ENCODE results near the gene FGGY. TPM values are rescaled to one million over a fixed set of nuclear protein-coding genes. Genes with fewer than 3 reads are reported as not detected.

The FGGY gene
- total RNA-seq, 4 donors from 2014 or later: 20.6 to 138 (median 32.8) TPM

- H3K4me3 ChIP-seq: no peak overlapping the region
- no peaks in the 10 kb centered on the region for H3K36me3 ChIP-seq
- intact Hi-C loops (cut with DNase I; ENCODE audit: low total_unique reads): no loop called here
- H3K9me3 ChIP-seq: no peaks in the 10 kb centered on the region
- peak overlapping the region; percentile 29 to 84 for H3K27ac ChIP-seq
- H3K4me1 ChIP-seq: peaks cover 8 to 9% of the 10 kb centered on the region in 2 donors
- TF ChIP-seq CTCF (IDR thresholded peaks at IDR 0.05) (no peak), POLR2A (IDR thresholded peaks at IDR 0.05) (no peak)
- DNase-seq: no peak
- H3K27me3 ChIP-seq: no peaks in the 10 kb centered on the region
These were observed 381.1 kb downstream of the FGGY start for GRCh38 chr1:59678040-59678439.

- H3K27ac ChIP-seq: peak overlapping the region; percentile 29 to 84
- H3K9me3 ChIP-seq: no peaks in the 10 kb centered on the region
- intact Hi-C loops (cut with DNase I; ENCODE audit: low total_unique reads): no loop called here
- H3K4me3 ChIP-seq: no peak overlapping the region
- no peak for DNase-seq
- no peaks in the 10 kb centered on the region for H3K27me3 ChIP-seq
- no peaks in the 10 kb centered on the region for H3K36me3 ChIP-seq
- peaks cover 4 to 8% of the 10 kb centered on the region in 2 donors for H3K4me1 ChIP-seq
- TF ChIP-seq CTCF (IDR thresholded peaks at IDR 0.05) (no peak), POLR2A (IDR thresholded peaks at IDR 0.05) (no peak)
These were observed 381.8 kb downstream of the FGGY start for GRCh38 chr1:59678493-59679228.

- no peak for DNase-seq
- TF ChIP-seq POLR2A (IDR thresholded peaks at IDR 0.05) (no peak), CTCF (IDR thresholded peaks at IDR 0.05) (no peak)
- Histone ChIP-seq H3K27me3 (no peaks in the 10 kb centered on the region), H3K4me1 (peaks cover 3% of the 10 kb centered on the region in 2 donors), H3K4me3 (no peak overlapping the region), H3K27ac (no peak overlapping the region), H3K36me3 (no peaks in the 10 kb centered on the region), H3K9me3 (no peaks in the 10 kb centered on the region)
- intact Hi-C loops (cut with DNase I; ENCODE audit: low total_unique reads): no loop called here
These were observed 383.1 kb downstream of the FGGY start for GRCh38 chr1:59680044-59680443.

- DNase-seq: no peak
- no peaks in the 10 kb centered on the region for H3K36me3 ChIP-seq
- no peaks in the 10 kb centered on the region for H3K9me3 ChIP-seq
- no peak overlapping the region for H3K4me3 ChIP-seq
- H3K4me1 ChIP-seq: peaks cover 0 to 7% of the 10 kb centered on the region in 2 donors
- H3K27me3 ChIP-seq: no peaks in the 10 kb centered on the region
- no peak for TF ChIP-seq POLR2A (IDR thresholded peaks at IDR 0.05)
- TF ChIP-seq CTCF (IDR thresholded peaks at IDR 0.05): no peak
- intact Hi-C loops (cut with DNase I; ENCODE audit: low total_unique reads): no loop called here
- H3K27ac ChIP-seq: no peak overlapping the region
These were observed 385.6 kb downstream of the FGGY start for GRCh38 chr1:59682396-59683080.

GRCh38 chr1:59683197-59683596 is 386.3 kb downstream of the FGGY start:
- intact Hi-C loops (cut with DNase I; ENCODE audit: low total_unique reads): no loop called here
- Histone ChIP-seq H3K36me3 (no peaks in the 10 kb centered on the region), H3K4me1 (peaks cover 0 to 7% of the 10 kb centered on the region in 2 donors), H3K27ac (no peak overlapping the region), H3K4me3 (no peak overlapping the region), H3K27me3 (no peaks in the 10 kb centered on the region), H3K9me3 (no peaks in the 10 kb centered on the region)
- no peak for TF ChIP-seq POLR2A (IDR thresholded peaks at IDR 0.05)
- TF ChIP-seq CTCF (IDR thresholded peaks at IDR 0.05): no peak
- DNase-seq: no peak

All from uterus (tissue), 4 donors.